Fibroblast of lung (primary cell): ENCODE measurements around the gene KCNJ12.
"Not testable (repeated sequence)": the region's sequence is repeated elsewhere in the genome, so short reads cannot be mapped to it uniquely, and the experiment has no call there.

ENCODE experiments used
- EZH2 ChIP-seq: IDR thresholded peaks from 2 replicates; pipeline ENCODE4 v1.5.1; 2012; ENCODE audit warnings: low read length, control low read depth, mild to moderate bottlenecking; ENCODE audit errors: missing control alignments
- TF ChIP-seq, protein P1 (sequence below), 2 donors: IDR thresholded peaks in 1 of 2; conservative IDR thresholded peaks in 1 of 2; 1 replicate in 1 of 2; 2 replicates in 1 of 2; pipeline ENCODE4 v1.5.1; 2011 to 2012; ENCODE audit warnings: low read length in 2 of 2, control low read depth in 1 of 2, inconsistent platforms in 1 of 2, low read depth in 1 of 2, mild to moderate bottlenecking in 1 of 2

DNA sequence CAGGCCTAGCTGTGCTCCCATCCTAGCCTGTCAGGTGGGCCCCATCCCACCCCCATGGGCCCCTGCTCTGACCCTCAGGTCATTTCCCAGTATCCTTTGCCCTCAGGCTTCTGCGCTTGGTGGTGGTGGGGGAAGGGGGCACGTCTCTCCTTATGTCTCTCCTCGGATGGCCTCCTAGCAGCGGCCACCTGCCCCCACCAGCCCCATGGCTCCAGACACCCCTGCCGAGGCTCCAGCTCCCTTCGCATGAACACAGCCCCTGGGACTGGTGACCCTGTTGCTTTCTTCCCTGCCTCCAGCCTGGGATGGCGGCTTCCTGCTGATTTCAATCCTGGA is 27.3 kb upstream of the KCNJ12 start:
- TF ChIP-seq, protein P1, sequence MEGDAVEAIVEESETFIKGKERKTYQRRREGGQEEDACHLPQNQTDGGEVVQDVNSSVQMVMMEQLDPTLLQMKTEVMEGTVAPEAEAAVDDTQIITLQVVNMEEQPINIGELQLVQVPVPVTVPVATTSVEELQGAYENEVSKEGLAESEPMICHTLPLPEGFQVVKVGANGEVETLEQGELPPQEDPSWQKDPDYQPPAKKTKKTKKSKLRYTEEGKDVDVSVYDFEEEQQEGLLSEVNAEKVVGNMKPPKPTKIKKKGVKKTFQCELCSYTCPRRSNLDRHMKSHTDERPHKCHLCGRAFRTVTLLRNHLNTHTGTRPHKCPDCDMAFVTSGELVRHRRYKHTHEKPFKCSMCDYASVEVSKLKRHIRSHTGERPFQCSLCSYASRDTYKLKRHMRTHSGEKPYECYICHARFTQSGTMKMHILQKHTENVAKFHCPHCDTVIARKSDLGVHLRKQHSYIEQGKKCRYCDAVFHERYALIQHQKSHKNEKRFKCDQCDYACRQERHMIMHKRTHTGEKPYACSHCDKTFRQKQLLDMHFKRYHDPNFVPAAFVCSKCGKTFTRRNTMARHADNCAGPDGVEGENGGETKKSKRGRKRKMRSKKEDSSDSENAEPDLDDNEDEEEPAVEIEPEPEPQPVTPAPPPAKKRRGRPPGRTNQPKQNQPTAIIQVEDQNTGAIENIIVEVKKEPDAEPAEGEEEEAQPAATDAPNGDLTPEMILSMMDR (conservative IDR thresholded peaks at IDR 0.05 in 1 of 2, IDR thresholded peaks at IDR 0.05 in 1 of 2; ENCODE audit: low read depth in 1 of 2, low read length in 2 of 2), result not testable (repeated sequence)
- not testable (repeated sequence) for TF ChIP-seq EZH2
